Motor neuron (in vitro differentiated cells): ENCODE results near the gene OTUD4. TPM values are rescaled to one million over a fixed set of nuclear protein-coding genes. Genes with fewer than 3 reads are reported as not detected.
A peak's percentile ranks its signal among the peaks of the same experiment; 100 is the strongest.

Experiments
- ATAC-seq, 8 experiments: fragments of 200-7000 bp; cut with Tn5 transposase; replicated peaks in 6 of 8; 2 replicates each; pipeline ENCODE4 v1.8.0; 2021; ENCODE audit warnings: mild to moderate bottlenecking in 8 of 8, moderate library complexity in 8 of 8
- H3K27ac ChIP-seq, 2 donors: fragments of 250-450 bp; sonication (Bioruptor Pico); 2 replicates each; pipeline ENCODE4 v1.9.0; 2021; ENCODE audit warnings: antibody characterized with exemption in 2 of 2, mild to moderate bottlenecking in 2 of 2, moderate library complexity in 1 of 2
- H3K4me1 ChIP-seq, 2 donors: fragments of 250-450 bp; sonication (Bioruptor Pico); replicated peaks in 1 of 2; 2 replicates each; pipeline ENCODE4 v1.6.1; 2021; ENCODE audit warnings: antibody characterized with exemption in 2 of 2, mild to moderate bottlenecking in 2 of 2, moderate library complexity in 1 of 2
- H3K4me3 ChIP-seq, 5 donors: fragments of 250-450 bp; sonication (Bioruptor Pico); 2 replicates each; pipeline ENCODE4 v1.9.0; 2021; ENCODE audit warnings: antibody characterized with exemption in 5 of 5, mild to moderate bottlenecking in 5 of 5, moderate library complexity in 4 of 5
- WGBS, 10 experiments: fragments of 450-650 bp; shearing (Covaris generic); methylation state at CpG; one replicate each; pipeline ENCODE4 v1.0.0; 2022; 5-methylcytosine and 5-hydroxymethylcytosine counted together
- in situ Hi-C, 9 experiments: fragments of 400-800 bp; cut with MboI; loops; one replicate each; pipeline ENCODE4 v1.15.0; 2021; ENCODE audit warnings: low sequenced_read_pairs in 9 of 9, low pct_unique_long_range_greater_than_20kb in 2 of 9; ENCODE audit not compliant: unreplicated experiment in 9 of 9
- total RNA-seq, 8 experiments: library from RNA; unstranded; fragments of 300-600 nt; gene quantifications; 2 replicates each; pipeline versions ENCODE4 v1.2.3 to v1.2.4, GENCODE V29; 2022

OTUD4 gene
- total RNA-seq, 8 experiments from 2014 or later: 17.4 to 52.4 (median 21.5) TPM

DNA sequence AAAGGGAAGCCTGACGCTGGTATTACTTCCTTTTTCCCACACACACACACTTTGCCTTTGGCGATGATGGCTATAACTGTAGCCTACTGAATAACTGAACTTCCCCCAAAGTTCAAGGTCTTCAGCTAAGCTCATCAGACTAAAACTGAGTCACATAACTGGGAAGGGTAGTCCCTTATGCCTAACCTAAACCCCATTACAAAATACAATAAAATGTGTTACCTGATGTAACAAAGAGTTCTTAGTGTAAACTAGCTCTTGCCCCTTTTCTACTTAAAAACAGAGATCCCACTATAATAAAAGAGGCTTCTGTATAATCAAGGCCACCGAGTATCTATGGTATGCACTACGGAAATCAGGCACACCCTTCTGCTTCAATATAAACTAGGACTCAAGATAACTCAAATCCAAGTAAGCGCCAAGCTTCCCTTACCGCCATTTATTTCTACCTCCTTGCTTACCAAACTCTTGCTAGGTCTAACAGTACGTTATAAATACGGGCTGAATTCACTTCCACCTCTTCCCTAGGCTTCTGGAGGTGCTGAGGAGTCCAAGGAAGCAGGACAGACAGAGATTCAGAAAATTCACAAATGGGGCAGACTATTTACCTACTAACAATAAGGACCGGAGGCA is 2.4 kb downstream of the OTUD4 start:
- peak overlapping the region; percentile 62 to 90 (median 86) for H3K4me3 ChIP-seq
- H3K27ac ChIP-seq: no peak overlapping the region
- no peak for ATAC-seq
- peaks cover 0 to 12% of the 10 kb centered on the region in 2 donors for H3K4me1 ChIP-seq
- in situ Hi-C loops: no loop called here
- 0 to 33% (median 13%) methylated on average over 1 to 9 of the region's 9 CpGs; no CpG with 5 or more reads in 1 of the 10 experiments for WGBS, 10 experiments

GRCh38 chr4:145177511-145177905 is 2.9 kb downstream of the OTUD4 start:
- Histone ChIP-seq H3K4me1 (peaks cover 0 to 12% of the 10 kb centered on the region in 2 donors), H3K27ac (no peak overlapping the region), H3K4me3 (peak overlapping the region; percentile 62 to 90 (median 86))
- WGBS, 10 experiments: 0 to 93% (median 63%) methylated on average over 1 to 4 of the region's 4 CpGs; no CpG with 5 or more reads in 2 of the 10 experiments
- in situ Hi-C loops: no loop called here
- ATAC-seq: no peak

GRCh38 chr4:145176641-145177432 is 3.6 kb downstream of the OTUD4 start:
- Histone ChIP-seq H3K4me1 (peaks cover 0 to 12% of the 10 kb centered on the region in 2 donors), H3K4me3 (peak overlapping the region in 1 of 5 donors; percentile 62), H3K27ac (no peak overlapping the region)
- in situ Hi-C loops: no loop called here
- no peak for ATAC-seq
- 71 to 100% (median 91%) methylated on average over 1 to 8 of the region's 9 CpGs for whole genome bisulfite sequencing, 10 experiments

- peaks cover 0 to 1% of the 10 kb centered on the region in 2 donors for H3K4me1 ChIP-seq
- in situ Hi-C loops: no loop called here
- 80 to 100% (median 100%) methylated on average over 1 of the region's 1 CpG; no CpG with 5 or more reads in 2 of the 10 experiments for WGBS, 10 experiments
- peak in 1 of 8 experiments; percentile 75 for ATAC-seq
- H3K4me3 ChIP-seq: no peak overlapping the region
- H3K27ac ChIP-seq: no peak overlapping the region
Observed at GRCh38 chr4:145171911-145172310, 8.5 kb downstream of the OTUD4 start.

DNA sequence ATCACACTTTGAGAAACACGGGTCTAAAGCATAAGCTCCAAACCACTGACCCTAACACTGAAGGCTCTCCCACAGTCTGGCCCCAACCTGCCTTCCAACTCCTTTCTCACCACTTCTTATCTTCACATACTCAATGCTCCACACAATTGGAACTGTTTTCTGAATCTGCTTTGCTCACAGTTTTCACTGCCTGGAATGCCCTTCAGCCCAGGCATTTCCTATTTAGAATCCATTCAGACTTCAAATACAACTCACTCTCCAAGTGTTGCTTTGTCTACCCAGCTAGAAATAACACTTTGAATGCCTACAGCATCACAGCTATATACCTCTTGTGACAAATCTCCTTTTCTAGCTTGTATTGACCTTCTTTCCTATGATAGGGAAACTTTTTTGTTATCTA is 10.2 kb downstream of the OTUD4 start:
- Histone ChIP-seq H3K27ac (no peak overlapping the region), H3K4me3 (no peak overlapping the region), H3K4me1 (no peaks in the 10 kb centered on the region)
- peak in 1 of 8 experiments; percentile 78 for ATAC-seq
- in situ Hi-C loops: no loop called here
- WGBS, 10 experiments: 80 to 100% (median 100%) methylated on average over 1 of the region's 1 CpG; no CpG with 5 or more reads in 6 of the 10 experiments

DNA sequence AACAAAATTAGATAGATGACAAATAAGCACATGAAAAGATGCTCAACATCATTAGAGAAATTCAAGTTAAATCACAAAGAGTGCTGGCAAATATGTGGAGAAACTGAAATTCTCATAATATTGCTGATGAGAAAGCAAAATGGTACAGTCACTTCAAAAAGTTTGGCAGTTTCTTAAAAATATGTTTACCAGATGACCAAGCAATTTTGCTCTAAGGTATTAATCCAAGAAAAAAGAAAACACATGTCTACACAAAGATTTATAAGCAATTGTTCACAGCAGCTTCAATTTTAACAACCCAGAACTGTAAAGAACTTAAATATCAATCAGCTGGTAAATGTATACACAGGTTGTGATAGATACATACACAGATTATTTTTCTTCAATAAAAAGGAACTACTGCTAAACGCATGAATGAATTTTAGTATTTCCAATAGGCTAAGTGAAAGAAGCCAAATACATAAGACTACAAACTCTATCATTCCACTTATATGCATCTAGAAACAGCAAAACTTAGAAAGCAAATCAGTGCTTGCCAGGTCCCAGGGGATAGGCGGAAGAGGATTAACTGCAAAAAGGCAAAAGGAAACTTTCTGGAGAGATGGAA is 11.7 kb downstream of the OTUD4 start:
- no peak for ATAC-seq
- 82 to 100% (median 92%) methylated on average over 1 to 2 of the region's 2 CpGs; no CpG with 5 or more reads in 2 of the 10 experiments for WGBS, 10 experiments

GRCh38 chr4:145167887-145168286 is 12.5 kb downstream of the OTUD4 start:
- Histone ChIP-seq H3K27ac (no peak overlapping the region), H3K4me3 (no peak overlapping the region), H3K4me1 (no peaks in the 10 kb centered on the region)
- 80 to 100% (median 100%) methylated on average over 1 to 2 of the region's 2 CpGs for WGBS, 10 experiments
- no peak for ATAC-seq
- in situ Hi-C loops: no loop called here

More for the DNA sequence above, 11.7 kb downstream of the OTUD4 start:
- in situ Hi-C loops: no loop called here
- no peaks in the 10 kb centered on the region for H3K4me1 ChIP-seq
- no peak overlapping the region for H3K27ac ChIP-seq
- no peak overlapping the region for H3K4me3 ChIP-seq

GRCh38 chr4:145161549-145161948 is 18.8 kb downstream of the OTUD4 start:
- in situ Hi-C loops: no loop called here
- no peak for ATAC-seq
- Histone ChIP-seq H3K4me3 (no peak overlapping the region), H3K27ac (no peak overlapping the region), H3K4me1 (no peaks in the 10 kb centered on the region)
- 14 to 100% (median 44%) methylated on average over 1 to 2 of the region's 2 CpGs; no CpG with 5 or more reads in 2 of the 10 experiments for WGBS, 10 experiments

- no peaks in the 10 kb centered on the region for H3K4me1 ChIP-seq
- whole genome bisulfite sequencing, 10 experiments: 81 to 100% (median 100%) methylated on average over 1 to 2 of the region's 2 CpGs; no CpG with 5 or more reads in 1 of the 10 experiments
- ATAC-seq: no peak
- no peak overlapping the region for H3K27ac ChIP-seq
- no peak overlapping the region for H3K4me3 ChIP-seq
- in situ Hi-C loops: no loop called here
Observed at GRCh38 chr4:145156986-145157385, 23.4 kb downstream of the OTUD4 start.

- no peaks in the 10 kb centered on the region for H3K4me1 ChIP-seq
- no peak overlapping the region for H3K4me3 ChIP-seq
- ATAC-seq: no peak
- WGBS, 10 experiments: 45 to 100% (median 87%) methylated on average over 1 to 2 of the region's 2 CpGs
- in situ Hi-C loops: no loop called here
- no peak overlapping the region for H3K27ac ChIP-seq
Observed at GRCh38 chr4:145155268-145155870, 25.0 kb downstream of the OTUD4 start.

DNA sequence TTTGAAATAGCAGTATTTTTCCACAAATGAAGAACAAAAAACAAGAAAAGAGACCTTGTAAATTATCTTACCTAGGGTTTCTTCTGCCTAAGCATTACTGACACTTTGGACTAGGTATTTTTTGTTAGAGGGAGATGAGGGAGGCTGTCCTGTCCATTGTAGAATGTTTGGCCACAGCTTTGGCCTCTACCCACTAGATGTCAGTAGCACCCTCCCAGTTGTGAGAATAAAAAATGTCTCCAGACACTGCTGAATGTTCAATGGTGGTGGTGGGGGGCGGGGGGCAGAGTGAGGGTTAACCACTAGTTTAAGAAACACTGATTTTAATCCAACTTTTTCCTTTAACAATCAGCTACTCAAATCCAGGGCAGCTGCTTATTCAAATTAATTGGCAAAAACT is 25.8 kb downstream of the OTUD4 start:
- Histone ChIP-seq H3K27ac (no peak overlapping the region), H3K4me3 (no peak overlapping the region), H3K4me1 (no peaks in the 10 kb centered on the region)
- ATAC-seq: peak in 4 of 8 experiments; percentile 39 to 71 (median 66)
- WGBS, 10 experiments: 80% methylated on average over 1 of the region's 1 CpG; no CpG with 5 or more reads in 9 of the 10 experiments
- in situ Hi-C loops: no loop called here

GRCh38 chr4:145153904-145154298 is 26.5 kb downstream of the OTUD4 start:
- no peak for ATAC-seq
- in situ Hi-C loops: no loop called here
- WGBS, 10 experiments: 50 to 100% (median 100%) methylated on average over 1 of the region's 1 CpG; no CpG with 5 or more reads in 3 of the 10 experiments
- H3K27ac ChIP-seq: no peak overlapping the region
- no peaks in the 10 kb centered on the region for H3K4me1 ChIP-seq
- no peak overlapping the region for H3K4me3 ChIP-seq
